Hepatocyte (in vitro differentiated cells): ENCODE data around the gene EDAR. TPM values are rescaled to one million over a fixed set of nuclear protein-coding genes. Genes with fewer than 3 reads are reported as not detected.

ENCODE experiments used
- DNase-seq: peaks from one replicate; pipeline ENCODE4 v3.0.0-alpha.2; 2016; ENCODE audit warnings: low spot score
- H2AFZ ChIP-seq: fragments of 200-600 bp; sonication (generic); 2 replicates; pipeline ENCODE4 v1.6.0; 2016; ENCODE audit warnings: antibody characterized with exemption, mild to moderate bottlenecking
- H3K27ac ChIP-seq: fragments of 200-600 bp; sonication (generic); 2 replicates; pipeline ENCODE4 v1.5.1; 2016; ENCODE audit warnings: mild to moderate bottlenecking
- H3K27me3 ChIP-seq: fragments of 200-600 bp; sonication (generic); 2 replicates; pipeline ENCODE4 v1.6.1; 2016
- H3K36me3 ChIP-seq: fragments of 200-600 bp; sonication (generic); replicated peaks from 2 replicates; pipeline ENCODE4 v1.5.1; 2016; ENCODE audit warnings: low read depth; ENCODE audit not compliant: insufficient read depth
- H3K4me1 ChIP-seq: fragments of 200-600 bp; sonication (generic); 2 replicates; pipeline ENCODE4 v1.5.1; 2016; ENCODE audit warnings: mild to moderate bottlenecking, moderate library complexity; ENCODE audit not compliant: insufficient read depth
- H3K4me2 ChIP-seq: fragments of 200-600 bp; sonication (generic); 2 replicates; pipeline ENCODE4 v1.6.0; 2016
- H3K4me3 ChIP-seq: fragments of 200-600 bp; sonication (generic); 2 replicates; pipeline ENCODE4 v1.5.1; 2016; ENCODE audit warnings: mild to moderate bottlenecking
- H3K79me2 ChIP-seq: fragments of 200-600 bp; sonication (generic); 2 replicates; pipeline ENCODE4 v1.6.0; 2017; ENCODE audit warnings: mild to moderate bottlenecking
- H3K9me2 ChIP-seq: fragments of 200-600 bp; sonication (generic); replicated peaks from 2 replicates; pipeline ENCODE4 v1.6.0; 2017; ENCODE audit warnings: mild to moderate bottlenecking; ENCODE audit not compliant: insufficient read depth
- H3K9me3 ChIP-seq: fragments of 200-600 bp; sonication (generic); 2 replicates; pipeline ENCODE4 v1.5.1; 2016; ENCODE audit warnings: low read depth, mild to moderate bottlenecking
- H4K20me1 ChIP-seq: fragments of 200-600 bp; sonication (generic); 2 replicates; pipeline ENCODE4 v1.6.0; 2016; ENCODE audit warnings: mild to moderate bottlenecking; ENCODE audit not compliant: insufficient read depth, poor library complexity, severe bottlenecking
- CTCF ChIP-seq: fragments of 200-600 bp; sonication (generic); IDR thresholded peaks from 2 replicates; pipeline ENCODE4 v1.5.1; 2016; ENCODE audit warnings: antibody characterized with exemption, mild to moderate bottlenecking; ENCODE audit not compliant: poor library complexity
- EZH2 ChIP-seq: fragments of 200-600 bp; sonication (generic); IDR thresholded peaks from 2 replicates; pipeline ENCODE4 v1.6.1; 2016; ENCODE audit warnings: antibody characterized with exemption, mild to moderate bottlenecking, borderline replicate concordance
- EZH2phosphoT487 ChIP-seq: fragments of 200-600 bp; sonication (generic); IDR thresholded peaks from one replicate; pipeline ENCODE4 v1.6.1; 2018; ENCODE audit warnings: antibody characterized with exemption, mild to moderate bottlenecking, low read depth, moderate library complexity; ENCODE audit not compliant: unreplicated experiment, severe bottlenecking
- WGBS: methylation state at CpG from one replicate; pipeline ENCODE4 v1.1.6; 2016; ENCODE audit warnings: low lambda C conversion rate; ENCODE audit errors: missing lambda C conversion rate; 5-methylcytosine and 5-hydroxymethylcytosine counted together
- polyA plus RNA-seq: library from polyadenylated mRNA; unstranded; fragments of >200 nt; fragmentation: Nextera tagmentation; extraction: Ambion mirVana; gene quantifications from 2 replicates; pipeline ENCODE4 v1.2.1, GENCODE V29; 2016
- total RNA-seq: library from RNA; depleted of rRNA; stranded (reverse); fragments of >200 nt; gene quantifications from 2 replicates; pipeline ENCODE4 v1.2.3, GENCODE V29; 2014

Gene EDAR
- total and polyA plus RNA-seq, 2 experiments from 2014 or later: 0.20 to 0.21 TPM

- Histone ChIP-seq H2AFZ (no peak overlapping the region), H3K36me3 (no peaks in the 10 kb centered on the region), H3K27me3 (no peaks in the 10 kb centered on the region), H3K79me2 (no peaks in the 10 kb centered on the region), H3K4me3 (no peak overlapping the region), H3K9me3 (no peaks in the 10 kb centered on the region), H3K4me1 (peaks cover 4% of the 10 kb centered on the region), H3K27ac (no peak overlapping the region), H3K4me2 (no peak overlapping the region), H4K20me1 (no peaks in the 10 kb centered on the region), H3K9me2 (no peaks in the 10 kb centered on the region)
- DNase-seq: no peak
- TF ChIP-seq EZH2phosphoT487 (no peak), CTCF (no peak), EZH2 (no peak)
- 50% methylated on average over 3 of the region's 3 CpGs for WGBS
These were observed 23.3 kb downstream of the EDAR start for GRCh38 chr2:108965540-108966289.

- Histone ChIP-seq H3K4me3 (no peak overlapping the region), H3K4me1 (peaks cover 4% of the 10 kb centered on the region), H3K27me3 (no peaks in the 10 kb centered on the region), H3K9me2 (no peaks in the 10 kb centered on the region), H3K9me3 (no peaks in the 10 kb centered on the region), H3K79me2 (no peaks in the 10 kb centered on the region), H3K4me2 (no peak overlapping the region), H4K20me1 (no peaks in the 10 kb centered on the region), H2AFZ (no peak overlapping the region), H3K36me3 (no peaks in the 10 kb centered on the region), H3K27ac (no peak overlapping the region)
- no peak for DNase-seq
- WGBS: 94% methylated on average over 8 of the region's 8 CpGs
- TF ChIP-seq EZH2 (no peak), CTCF (no peak), EZH2phosphoT487 (no peak)
These were observed 26.0 kb downstream of the EDAR start for GRCh38 chr2:108963057-108963456.

GRCh38 chr2:108961796-108962195, 27.2 kb downstream of the EDAR start:
- Histone ChIP-seq H3K27ac (no peak overlapping the region), H3K4me2 (no peak overlapping the region), H3K4me1 (peaks cover 14% of the 10 kb centered on the region), H3K27me3 (no peaks in the 10 kb centered on the region), H2AFZ (no peak overlapping the region), H4K20me1 (no peaks in the 10 kb centered on the region), H3K9me3 (no peaks in the 10 kb centered on the region), H3K9me2 (no peaks in the 10 kb centered on the region), H3K79me2 (no peaks in the 10 kb centered on the region), H3K36me3 (no peaks in the 10 kb centered on the region), H3K4me3 (no peak overlapping the region)
- 97% methylated on average over 4 of the region's 4 CpGs for WGBS
- TF ChIP-seq EZH2phosphoT487 (no peak), EZH2 (no peak), CTCF (no peak)
- no peak for DNase-seq
